ENCODE results near the gene TBL1XR1. TPM values are rescaled to one million over a fixed set of nuclear protein-coding genes. Genes with fewer than 3 reads are reported as not detected.
"Not testable (repeated sequence)": the region's sequence is repeated elsewhere in the genome, so short reads cannot be mapped to it uniquely, and the experiment has no call there.

TBL1XR1 gene
- total RNA-seq, 1 experiment from 2014 or later = 180 TPM

- TF ChIP-seq REST (IDR thresholded peaks at IDR 0.05; ENCODE audit: low read depth) (no peak), ATF3 (IDR thresholded peaks at IDR 0.05) (no peak), SRF (IDR thresholded peaks at IDR 0.05; ENCODE audit: low read depth) (no peak), SP1 (IDR thresholded peaks at IDR 0.05; ENCODE audit: low read depth) (no peak), ZNF274 (IDR thresholded peaks at IDR 0.05; ENCODE audit: low read depth, low read length) (no peak), RAD21 (IDR thresholded peaks at IDR 0.05; ENCODE audit: low read depth) (no peak), ZFX (IDR thresholded peaks at IDR 0.05) (no peak), CEBPB (IDR thresholded peaks at IDR 0.05; ENCODE audit: low read depth) (no peak), EZH2phosphoT487 (IDR thresholded peaks at IDR 0.05; ENCODE audit: borderline replicate concordance) (no peak), ZBTB33 (IDR thresholded peaks at IDR 0.05; ENCODE audit: extremely low read depth, insufficient replicate concordance, low read length) (no peak)
Observed at GRCh38 chr3:177162742-177163141, 34.5 kb downstream of the TBL1XR1 start (continued).

GRCh38 chr3:177161603-177162002 lies 35.7 kb downstream of the TBL1XR1 start:
- H3K9me2 ChIP-seq (ENCODE audit: insufficient read depth); RAD21 ChIA-PET (ENCODE audit: low non-redundant PET in 1 of 2, low total read pairs in 2 of 2, uncharacterized antibody in 2 of 2, unreplicated experiment in 2 of 2); intact Hi-C loops (cut with micrococcal nuclease); POLR2A ChIA-PET; BruUV-seq (replicated peaks); H2AFZ ChIP-seq (ENCODE audit: low read depth, low read length, poor library complexity, severe bottlenecking); H3K4me3 ChIP-seq (replicated peaks in 1 of 2; ENCODE audit: low read depth in 1 of 2, low read length in 2 of 2); CTCF ChIA-PET; H3K9me3 ChIP-seq (ENCODE audit: control insufficient read depth in 1 of 2, insufficient read depth in 1 of 2, low read depth in 1 of 2, low read length in 2 of 2); H3K4me1 ChIP-seq (ENCODE audit: control insufficient read depth in 1 of 2, insufficient read depth in 2 of 2, low read length in 2 of 2); H3K27ac ChIP-seq (ENCODE audit: low read depth, low read length); H3K9ac ChIP-seq (ENCODE audit: low read length); ATAC-seq; DNase-seq (ENCODE audit: low read depth, low spot score); H3K4me2 ChIP-seq (ENCODE audit: low read length); H3K27me3 ChIP-seq (ENCODE audit: insufficient read depth, low read length); H3K36me3 ChIP-seq (ENCODE audit: control insufficient read depth in 1 of 2, insufficient read depth in 2 of 2, low read length in 2 of 2): not testable (repeated sequence)
- H3K79me2 ChIP-seq (ENCODE audit: insufficient read depth, low read length) = peaks cover 100% of the 10 kb centered on the region
- H4K20me1 ChIP-seq (ENCODE audit: insufficient read depth) = peaks cover 24% of the 10 kb centered on the region

Data from HCT116 (cell line).